Breast epithelium (tissue), 3 donors: ENCODE results near the gene FHOD3.

ENCODE experiments used
- POLR2A ChIP-seq: fragments of 450-650 bp; IDR thresholded peaks from one replicate; pipeline ENCODE4 v1.6.1; 2016; ENCODE audit warnings: antibody characterized with exemption, mild to moderate bottlenecking, moderate library complexity
- POLR2AphosphoS5 ChIP-seq, 3 donors: sonication (generic); formaldehyde crosslinking; IDR thresholded peaks; one replicate each; pipeline ENCODE4 v1.6.1; 2017; ENCODE audit warnings: antibody characterized with exemption in 3 of 3
- TF ChIP-seq, protein P1 (sequence below), 3 donors: fragments of 450-650 bp; IDR thresholded peaks; one replicate each; pipeline ENCODE4 v1.5.1; 2016 to 2017; ENCODE audit warnings: antibody characterized with exemption in 3 of 3, mild to moderate bottlenecking in 3 of 3, moderate library complexity in 3 of 3

DNA sequence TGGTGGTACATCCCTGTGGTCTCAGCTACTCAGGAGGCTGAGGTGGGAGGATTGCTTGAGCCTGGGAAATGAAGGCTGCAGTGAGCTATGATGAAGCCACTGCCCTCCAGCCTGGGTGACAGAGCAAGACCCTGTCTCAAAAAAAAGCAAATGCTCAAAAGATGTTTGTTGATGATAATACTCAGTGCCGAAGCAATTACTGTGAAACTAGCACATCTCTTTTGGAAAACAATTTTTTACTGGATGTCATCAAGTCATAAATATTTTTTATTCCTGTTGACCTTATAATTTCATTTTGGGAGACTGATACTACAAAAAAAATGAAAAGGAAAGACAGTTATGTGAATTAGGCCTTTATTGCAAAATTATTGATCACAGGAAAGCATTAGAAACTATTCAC lies 34.5 kb upstream of the FHOD3 start:
- TF ChIP-seq POLR2A (no peak), POLR2AphosphoS5 (IDR thresholded peaks at IDR 0.05) (no peak)
- TF ChIP-seq, protein P1, sequence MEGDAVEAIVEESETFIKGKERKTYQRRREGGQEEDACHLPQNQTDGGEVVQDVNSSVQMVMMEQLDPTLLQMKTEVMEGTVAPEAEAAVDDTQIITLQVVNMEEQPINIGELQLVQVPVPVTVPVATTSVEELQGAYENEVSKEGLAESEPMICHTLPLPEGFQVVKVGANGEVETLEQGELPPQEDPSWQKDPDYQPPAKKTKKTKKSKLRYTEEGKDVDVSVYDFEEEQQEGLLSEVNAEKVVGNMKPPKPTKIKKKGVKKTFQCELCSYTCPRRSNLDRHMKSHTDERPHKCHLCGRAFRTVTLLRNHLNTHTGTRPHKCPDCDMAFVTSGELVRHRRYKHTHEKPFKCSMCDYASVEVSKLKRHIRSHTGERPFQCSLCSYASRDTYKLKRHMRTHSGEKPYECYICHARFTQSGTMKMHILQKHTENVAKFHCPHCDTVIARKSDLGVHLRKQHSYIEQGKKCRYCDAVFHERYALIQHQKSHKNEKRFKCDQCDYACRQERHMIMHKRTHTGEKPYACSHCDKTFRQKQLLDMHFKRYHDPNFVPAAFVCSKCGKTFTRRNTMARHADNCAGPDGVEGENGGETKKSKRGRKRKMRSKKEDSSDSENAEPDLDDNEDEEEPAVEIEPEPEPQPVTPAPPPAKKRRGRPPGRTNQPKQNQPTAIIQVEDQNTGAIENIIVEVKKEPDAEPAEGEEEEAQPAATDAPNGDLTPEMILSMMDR (IDR thresholded peaks at IDR 0.05), result no peak
